Upper lobe of right lung (tissue), 1 donor: ENCODE results near the gene PPTC7. TPM values are rescaled to one million over a fixed set of nuclear protein-coding genes. Genes with fewer than 3 reads are reported as not detected.
"Not testable (repeated sequence)": the region's sequence is repeated elsewhere in the genome, so short reads cannot be mapped to it uniquely, and the experiment has no call there.

Experiments used
- ATAC-seq: fragments of 200-7000 bp; cut with Tn5 transposase; one replicate; pipeline ENCODE4 v1.9.1; 2020; ENCODE audit warnings: mild to moderate bottlenecking, moderate library complexity
- DNase-seq: peaks from one replicate; pipeline ENCODE4 v3.0.0-alpha.2; 2020
- H3K27ac ChIP-seq: fragments of 200-600 bp; one replicate; pipeline ENCODE4 v1.8.0; 2022
- H3K27me3 ChIP-seq: fragments of 200-600 bp; one replicate; pipeline ENCODE4 v1.8.0; 2022; ENCODE audit warnings: mild to moderate bottlenecking
- H3K36me3 ChIP-seq: fragments of 200-600 bp; one replicate; pipeline ENCODE4 v1.8.0; 2022
- H3K4me1 ChIP-seq: fragments of 200-600 bp; one replicate; pipeline ENCODE4 v1.8.0; 2022
- H3K4me3 ChIP-seq: fragments of 200-600 bp; one replicate; pipeline ENCODE4 v1.8.0; 2022; ENCODE audit warnings: mild to moderate bottlenecking
- H3K9me3 ChIP-seq: fragments of 200-600 bp; one replicate; pipeline ENCODE4 v1.8.0; 2022
- CTCF ChIP-seq: fragments of 200-600 bp; IDR thresholded peaks from one replicate; pipeline ENCODE4 v1.8.0; 2022; ENCODE audit warnings: antibody characterized with exemption
- intact Hi-C: fragments of 100-400 bp; cut with DNase I; formaldehyde crosslinking; loops from one replicate; pipeline ENCODE4 v1.11.0; 2022
- total RNA-seq: library from RNA; stranded (reverse); fragmentation: NEBNext Ultra II Directional; extraction: Animal tissue kit (Norgen Biotek cat#: 25700); gene quantifications from one replicate; pipeline ENCODE4 v1.2.1, GENCODE V29; 2021
- donor health status: DM: no; HTN: yes; CAD: no; lungs with severe emphysema.

Gene PPTC7
- total RNA-seq, 1 donor from 2014 or later = 26.4 TPM

- no peaks in the 10 kb centered on the region for H3K27me3 ChIP-seq
These were observed 7.7 kb upstream of the PPTC7 start for GRCh38 chr12:110590806-110591326.

GRCh38 chr12:110590059-110590458 is 6.9 kb upstream of the PPTC7 start:
- intact Hi-C loops = no loop called here
- TF ChIP-seq CTCF = no peak
- peak overlapping the region; percentile 82 for H3K27ac ChIP-seq

More at GRCh38 chr12:110590806-110591326, 7.7 kb upstream of the PPTC7 start:
- Histone ChIP-seq H3K9me3 (no peaks in the 10 kb centered on the region), H3K4me3 (no peak overlapping the region), H3K4me1 (peaks cover 20% of the 10 kb centered on the region), H3K36me3 (no peaks in the 10 kb centered on the region), H3K27ac (peak overlapping the region; percentile 82)
- peak; percentile 82 for ATAC-seq
- no peak for TF ChIP-seq CTCF
- intact Hi-C loops = no loop called here
- DNase-seq = no peak

GRCh38 chr12:110587102-110587501 is 4.0 kb upstream of the PPTC7 start:
- H3K9me3 ChIP-seq, H3K27ac ChIP-seq, H3K36me3 ChIP-seq, H3K27me3 ChIP-seq, H3K4me3 ChIP-seq, ATAC-seq, DNase-seq, intact Hi-C loops: not testable (repeated sequence)
- peaks cover 39% of the 10 kb centered on the region for H3K4me1 ChIP-seq

More at GRCh38 chr12:110590059-110590458, 6.9 kb upstream of the PPTC7 start:
- Histone ChIP-seq H3K27me3 (no peaks in the 10 kb centered on the region), H3K36me3 (no peaks in the 10 kb centered on the region), H3K4me3 (no peak overlapping the region), H3K9me3 (no peaks in the 10 kb centered on the region), H3K4me1 (peaks cover 28% of the 10 kb centered on the region)
- no peak for ATAC-seq
- DNase-seq = no peak

GRCh38 chr12:110585231-110585799 is 2.2 kb upstream of the PPTC7 start:
- Histone ChIP-seq H3K27ac (peak overlapping the region; percentile 87), H3K4me1 (peaks cover 37% of the 10 kb centered on the region), H3K4me3 (peak overlapping the region; percentile 15), H3K27me3 (no peaks in the 10 kb centered on the region), H3K9me3 (no peaks in the 10 kb centered on the region), H3K36me3 (no peaks in the 10 kb centered on the region)
- DNase-seq (no peak), ATAC-seq (peak; percentile 23)
- intact Hi-C loops = no loop called here
- TF ChIP-seq CTCF = no peak

GRCh38 chr12:110582276-110583136 is 612 bp downstream of the PPTC7 start:
- no peaks in the 10 kb centered on the region for H3K9me3 ChIP-seq
- peak; percentile 56 for ATAC-seq
- H3K27ac ChIP-seq = peak overlapping the region; percentile 87
- DNase-seq = peak; percentile 87
- H3K4me3 ChIP-seq = peak overlapping the region; percentile 81
- TF ChIP-seq CTCF = no peak
- intact Hi-C loops = no loop called here
- H3K27me3 ChIP-seq = no peaks in the 10 kb centered on the region
- no peaks in the 10 kb centered on the region for H3K36me3 ChIP-seq
- H3K4me1 ChIP-seq = peaks cover 40% of the 10 kb centered on the region

GRCh38 chr12:110581931-110582275 is 1.2 kb downstream of the PPTC7 start:
- intact Hi-C loops = no loop called here

More at GRCh38 chr12:110581931-110582275, 1.2 kb downstream of the PPTC7 start:
- Histone ChIP-seq H3K36me3 (no peaks in the 10 kb centered on the region), H3K9me3 (no peaks in the 10 kb centered on the region), H3K4me1 (peaks cover 40% of the 10 kb centered on the region), H3K4me3 (peak overlapping the region; percentile 81), H3K27ac (peak overlapping the region; percentile 87), H3K27me3 (no peaks in the 10 kb centered on the region)
- DNase-seq (no peak), ATAC-seq (no peak)
- TF ChIP-seq CTCF = no peak
